K562 (cell line): ENCODE data around the gene CLPSL2. TPM values are rescaled to one million over a fixed set of nuclear protein-coding genes. Genes with fewer than 3 reads are reported as not detected.
A peak's percentile ranks its signal among the peaks of the same experiment; 100 is the strongest.

Experiments used
- ATF7 ChIP-seq: fragments of 450-650 bp; IDR thresholded peaks from 2 replicates; pipeline ENCODE4 v1.7.1; 2014; ENCODE audit warnings: mild to moderate bottlenecking, moderate library complexity
- BRD9 ChIP-seq: fragments of 450-650 bp; IDR thresholded peaks from 2 replicates; pipeline ENCODE4 v1.6.1; 2018; ENCODE audit warnings: low read depth; ENCODE audit not compliant: partially characterized antibody
- BRF2 ChIP-seq: IDR thresholded peaks from 3 replicates; pipeline ENCODE4 v1.6.1; 2011; ENCODE audit warnings: borderline replicate concordance, mild to moderate bottlenecking; ENCODE audit not compliant: insufficient read length, insufficient read depth
- EZH2 ChIP-seq: IDR thresholded peaks from 2 replicates; pipeline ENCODE4 v1.6.1; 2012; ENCODE audit warnings: low read depth, mild to moderate bottlenecking, inconsistent platforms, low read length, borderline replicate concordance
- FOXA1 ChIP-seq: fragments of 450-650 bp; IDR thresholded peaks from 2 replicates; pipeline ENCODE4 v1.6.1; 2016; ENCODE audit warnings: mild to moderate bottlenecking, borderline replicate concordance
- HDAC1 ChIP-seq, 2 experiments: fragments of 450-650 bp; IDR thresholded peaks; 2 replicates each; pipeline ENCODE4 v1.6.1; 2016 to 2017; ENCODE audit warnings: inconsistent platforms in 1 of 2, mild to moderate bottlenecking in 1 of 2, moderate library complexity in 1 of 2
- HDAC2 ChIP-seq: fragments of 450-650 bp; IDR thresholded peaks from 2 replicates; pipeline ENCODE4 v1.6.1; 2016; ENCODE audit warnings: mild to moderate bottlenecking
- HOMEZ ChIP-seq: fragments of 250-450 bp; sonication (Bioruptor Pico); IDR thresholded peaks from 2 replicates; pipeline ENCODE4 v1.4.0; 2020; ENCODE audit warnings: mild to moderate bottlenecking, moderate library complexity
- MTF1 ChIP-seq: fragments of 250-450 bp; sonication (Bioruptor Pico); IDR thresholded peaks from 2 replicates; pipeline ENCODE4 v1.9.0; 2021; ENCODE audit warnings: moderate library complexity, mild to moderate bottlenecking, inconsistent platforms, borderline replicate concordance
- MYNN ChIP-seq, 2 experiments: sonication (generic); formaldehyde crosslinking in 1 of 2; IDR thresholded peaks; 2 replicates each; pipeline versions ENCODE4 v1.5.0 to v1.6.1; 2016 to 2020; ENCODE audit warnings: antibody characterized with exemption in 1 of 2, missing genetic modification reagents in 1 of 2
- POLR2AphosphoS2 ChIP-seq: IDR thresholded peaks from 2 replicates; pipeline ENCODE4 v1.6.1; 2012; ENCODE audit warnings: low read length, improper control_type of control experiment
- POLR3G ChIP-seq: IDR thresholded peaks from 2 replicates; pipeline ENCODE4 v1.6.1; 2011; ENCODE audit not compliant: insufficient read length, insufficient replicate concordance; ENCODE audit errors: extremely low read depth
- RAD21 ChIP-seq, 2 experiments: fragments of 250-450 bp in 1 of 2; fragments of 450-650 bp in 1 of 2; sonication (Bioruptor Pico) in 1 of 2; formaldehyde crosslinking in 1 of 2; IDR thresholded peaks in 1 of 2; conservative IDR thresholded peaks in 1 of 2; 2 replicates each; pipeline versions ENCODE4 v1.4.0 to v1.8.0; 2020 to 2022; ENCODE audit warnings: mild to moderate bottlenecking in 2 of 2, moderate library complexity in 1 of 2
- SAFB ChIP-seq: fragments of 200-400 bp; formaldehyde crosslinking; IDR thresholded peaks from 2 replicates; pipeline ENCODE4 v1.6.1; 2017; ENCODE audit warnings: low read depth, low read length, borderline replicate concordance
- SMARCA5 ChIP-seq: fragments of 450-650 bp; IDR thresholded peaks from 2 replicates; pipeline ENCODE4 v1.6.1; 2016
- SMC3 ChIP-seq: conservative IDR thresholded peaks from 2 replicates; pipeline ENCODE4 v1.6.1; 2011; ENCODE audit warnings: low read depth, low read length, improper control_type of control experiment; ENCODE audit not compliant: insufficient read depth
- SOX6 ChIP-seq: fragments of 450-650 bp; IDR thresholded peaks from 2 replicates; pipeline ENCODE4 v1.6.1; 2014; ENCODE audit warnings: mild to moderate bottlenecking
- SRSF9 ChIP-seq: fragments of 200-400 bp; formaldehyde crosslinking; IDR thresholded peaks from 2 replicates; pipeline ENCODE4 v1.6.1; 2017; ENCODE audit warnings: low read depth, low read length, borderline replicate concordance
- TAF1 ChIP-seq: IDR thresholded peaks from 2 replicates; pipeline ENCODE4 v1.6.1; 2011; ENCODE audit warnings: mild to moderate bottlenecking, low read length, moderate library complexity; ENCODE audit not compliant: insufficient read depth, control insufficient read depth, severe bottlenecking; ENCODE audit errors: extremely low read depth
- TGIF2 ChIP-seq: sonication (generic); formaldehyde crosslinking; IDR thresholded peaks from 2 replicates; pipeline ENCODE4 v1.8.1; 2022; ENCODE audit warnings: mild to moderate bottlenecking, missing genetic modification reagents, moderate library complexity
- ZBTB1 ChIP-seq: sonication (generic); formaldehyde crosslinking; IDR thresholded peaks from 2 replicates; pipeline ENCODE4 v1.8.1; 2023; ENCODE audit warnings: missing genetic modification reagents, low read depth, mild to moderate bottlenecking, borderline replicate concordance
- ZFP91 ChIP-seq: sonication (generic); formaldehyde crosslinking; IDR thresholded peaks from 2 replicates; pipeline ENCODE4 v1.8.0; 2022; ENCODE audit warnings: mild to moderate bottlenecking, missing genetic modification reagents
- ZNF174 ChIP-seq: fragments of 250-450 bp; sonication (Bioruptor Pico); IDR thresholded peaks from 2 replicates; pipeline ENCODE4 v1.4.0; 2020; ENCODE audit warnings: mild to moderate bottlenecking
- ZNF583 ChIP-seq: fragments of 250-450 bp; sonication (Bioruptor Pico); IDR thresholded peaks from 2 replicates; pipeline ENCODE4 v1.4.0; 2020
- ZNF584 ChIP-seq: fragments of 200-800 bp; sonication (Bioruptor generic); IDR thresholded peaks from 2 replicates; pipeline ENCODE4 v1.6.1; 2016; ENCODE audit warnings: low read depth, mild to moderate bottlenecking, missing genetic modification characterization, missing compliant biosample characterization
- ZNF830 ChIP-seq: fragments of 250-450 bp; sonication (Bioruptor Pico); IDR thresholded peaks from 2 replicates; pipeline ENCODE4 v1.5.0; 2021; ENCODE audit warnings: mild to moderate bottlenecking
- polyA plus RNA-seq, 8 experiments: library from polyadenylated mRNA; depleted of rRNA in 4 of 8; stranded (reverse) in 5 of 8; unstranded in 3 of 8; fragments of >200 nt; fragmentation: Nextera tagmentation in 2 of 8; fragmentation: Illumina TruSeq in 1 of 8; extraction: Ambion mirVana in 2 of 8; extraction: Trizol in 1 of 8; gene quantifications; 2 replicates each; pipeline versions ENCODE4 v1.2.1 to v1.2.3, GENCODE V29; 2011 to 2014; ENCODE audit warnings: inconsistent platforms in 1 of 8, missing spikeins in 1 of 8
- total RNA-seq, 7 experiments: library from RNA; depleted of rRNA in 6 of 7; stranded (reverse); fragments of >200 nt in 6 of 7; fragmentation: Illumina TruSeq in 2 of 7; extraction: Trizol in 2 of 7; gene quantifications; 2 replicates each; pipeline versions ENCODE4 v1.2.1 to v1.2.3, GENCODE V29; 2011 to 2021; ENCODE audit warnings: low replicate concordance in 1 of 7

Gene CLPSL2
- total and polyA plus RNA-seq, 9 of the 15 experiments (the other 6 are each of a cell fraction or from before 2014, with no cell fraction given) = not detected

GRCh38 chr6:35727231-35727934, 49.0 kb upstream of the CLPSL2 start (continued):
- TF ChIP-seq MTF1 (CRISPR knock-in tag) (no peak), SOX6 (no peak), TGIF2 (no peak), POLR3G (no peak), ZBTB1 (CRISPR knock-in tag) (no peak), BRD9 (peak; percentile 47), SAFB (no peak), RAD21 (CRISPR knock-in tag; conservative IDR thresholded peaks at IDR 0.05 in 1 of 2, IDR thresholded peaks at IDR 0.05 in 1 of 2) (no peak), ZNF174 (no peak), ZNF584 (CRISPR knock-in tag) (no peak), HOMEZ (CRISPR knock-in tag) (no peak), HDAC2 (peak; percentile 60; the same call in 1 of the 2 replicates), BRF2 (no peak), FOXA1 (no peak), ZNF830 (CRISPR knock-in tag) (no peak), POLR2AphosphoS2 (no peak), ATF7 (no peak), MYNN (IDR thresholded peaks at IDR 0.05) (no peak), MYNN (CRISPR knock-in tag; IDR thresholded peaks at IDR 0.05) (no peak), TAF1 (peak; percentile 17), HDAC1 (IDR thresholded peaks at IDR 0.05) (peak in 1 of 2 experiments; percentile 7; a peak in 1 of 4 replicates), SRSF9 (no peak), EZH2 (no peak), SMARCA5 (peak; percentile 36; the same call in 1 of the 2 replicates), ZNF583 (CRISPR knock-in tag) (no peak), ZFP91 (CRISPR knock-in tag) (no peak), SMC3 (no peak)
